ENCODE measurements around the gene GSTA4.
"Not testable (repeated sequence)": the region's sequence is repeated elsewhere in the genome, so short reads cannot be mapped to it uniquely, and the experiment has no call there.

GSTA4 gene

GRCh38 chr6:53011979-53012378 is 16.9 kb upstream of the GSTA4 start:
- DNase-seq = no peak

DNA sequence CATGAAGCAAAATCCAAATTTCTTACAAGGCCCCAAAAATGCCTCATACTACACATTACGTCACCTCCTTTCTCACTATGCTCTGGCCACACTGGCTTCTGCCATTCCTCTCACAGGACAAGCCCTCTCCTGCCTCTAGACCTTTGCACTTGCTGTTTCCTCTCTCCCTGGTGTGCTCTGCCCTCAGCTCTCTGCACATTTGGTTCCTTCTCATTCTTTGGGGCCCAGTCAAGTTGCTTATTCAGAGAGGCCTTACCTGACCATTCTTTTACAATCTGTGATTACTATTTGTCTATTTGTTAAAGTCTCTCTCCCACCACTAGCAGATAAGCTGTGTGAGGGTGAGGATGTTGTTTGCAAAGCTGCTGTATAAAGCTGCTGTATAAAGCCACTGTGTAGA is 15.4 kb upstream of the GSTA4 start:
- DNase-seq = no peak

- DNase-seq = no peak
Measured at GRCh38 chr6:53009511-53009910, 14.4 kb upstream of the GSTA4 start.

DNA sequence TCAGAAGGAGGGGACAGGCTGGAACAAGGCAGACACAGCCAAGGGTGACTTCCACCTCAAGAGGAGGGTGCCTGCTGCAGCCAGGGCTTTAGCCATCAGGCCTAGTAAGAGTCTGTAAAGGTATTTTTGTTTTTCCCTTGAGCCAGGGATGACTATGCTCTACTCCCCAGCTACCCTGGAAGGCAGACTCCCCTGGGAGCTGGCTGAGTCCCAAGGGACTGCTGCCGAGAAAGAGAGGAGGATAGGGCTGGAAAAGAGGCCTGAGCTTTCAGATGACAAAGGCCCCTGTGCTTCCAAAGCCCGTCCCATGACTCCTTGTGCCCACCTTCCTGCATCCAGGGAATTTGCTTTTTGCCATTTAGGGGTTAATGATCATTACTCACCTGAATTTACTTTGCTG is 14.0 kb upstream of the GSTA4 start:
- no peak for DNase-seq

DNA sequence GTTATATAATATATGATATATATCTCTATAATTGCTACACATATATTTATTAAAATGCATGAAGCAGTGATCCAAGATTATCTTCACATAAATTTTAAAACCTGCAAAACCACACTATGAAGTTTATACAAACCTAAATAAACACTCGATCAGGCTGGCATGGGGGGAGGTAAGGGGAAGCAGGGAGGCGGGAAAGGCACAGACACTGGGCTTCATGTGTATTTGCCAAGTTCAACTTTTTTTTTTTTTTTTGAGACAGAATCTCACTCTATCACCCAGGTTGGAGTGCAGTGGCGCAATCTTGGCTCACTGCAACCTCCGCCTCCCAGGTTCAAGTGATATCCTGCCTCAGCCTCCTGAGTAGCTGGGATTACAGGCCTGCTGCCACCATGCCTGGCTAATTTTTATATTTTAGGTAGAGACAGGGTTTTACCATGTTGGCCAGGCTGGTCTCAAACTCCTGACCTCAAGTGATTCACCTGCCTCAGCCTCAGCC is 13.2 kb upstream of the GSTA4 start:
- not testable (repeated sequence) for DNase-seq

DNA sequence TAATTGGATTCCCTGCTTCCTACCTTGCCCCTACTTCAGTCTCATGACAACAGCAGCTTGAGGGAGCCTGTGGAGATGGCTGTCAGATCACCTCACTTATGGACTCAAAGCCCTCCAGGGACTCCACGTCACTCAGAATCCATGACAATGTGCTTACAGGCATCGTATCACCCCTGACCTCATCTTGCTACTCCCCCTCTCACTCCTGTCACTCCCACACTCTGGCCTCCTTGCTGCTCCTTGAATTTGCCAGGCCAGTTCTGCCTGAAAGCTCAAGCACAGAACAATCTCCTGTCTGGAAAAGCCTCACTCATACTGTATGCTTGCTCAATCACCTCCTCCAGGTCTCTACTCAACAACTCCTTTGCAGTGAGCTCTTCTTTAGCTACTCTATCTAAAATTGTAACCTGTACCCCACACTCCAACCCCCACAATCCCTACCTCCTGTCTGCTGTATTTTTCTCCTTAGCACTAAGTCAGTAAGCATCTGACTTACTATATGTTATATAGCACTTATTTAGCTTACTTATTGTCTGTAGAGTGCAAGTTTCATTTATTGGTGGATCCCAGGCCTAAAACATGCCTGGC is 10.7 kb upstream of the GSTA4 start:
- DNase-seq = no peak

DNA sequence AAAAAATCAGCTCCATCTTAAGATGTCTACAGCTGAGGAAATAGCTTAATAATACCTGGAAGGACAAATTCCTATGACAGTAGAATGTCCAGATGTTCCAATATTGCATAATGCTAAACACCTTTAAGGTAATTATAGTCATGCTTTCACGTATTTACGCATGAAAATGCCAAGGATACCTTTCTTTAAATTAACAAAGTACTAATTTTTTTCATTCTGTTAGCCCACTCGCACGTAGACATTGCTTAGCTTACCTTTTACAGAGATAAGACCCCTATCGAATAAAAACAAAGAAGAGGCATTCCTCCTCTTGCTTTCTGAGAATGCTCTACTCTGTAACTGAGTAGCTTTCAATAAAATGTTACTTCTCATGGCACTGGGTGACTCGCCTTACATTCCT is 4.4 kb upstream of the GSTA4 start:
- no peak for DNase-seq

- no peak for DNase-seq
Measured at GRCh38 chr6:52998603-52999002, 3.5 kb upstream of the GSTA4 start.

GRCh38 chr6:52995913-52996645 is 995 bp upstream of the GSTA4 start:
- peak; percentile 9 for DNase-seq

GRCh38 chr6:52994839-52995088 is 320 bp downstream of the GSTA4 start:
- peak; percentile 25 for DNase-seq

- DNase-seq = no peak
Measured at GRCh38 chr6:52994031-52994838, 849 bp downstream of the GSTA4 start.

DNA sequence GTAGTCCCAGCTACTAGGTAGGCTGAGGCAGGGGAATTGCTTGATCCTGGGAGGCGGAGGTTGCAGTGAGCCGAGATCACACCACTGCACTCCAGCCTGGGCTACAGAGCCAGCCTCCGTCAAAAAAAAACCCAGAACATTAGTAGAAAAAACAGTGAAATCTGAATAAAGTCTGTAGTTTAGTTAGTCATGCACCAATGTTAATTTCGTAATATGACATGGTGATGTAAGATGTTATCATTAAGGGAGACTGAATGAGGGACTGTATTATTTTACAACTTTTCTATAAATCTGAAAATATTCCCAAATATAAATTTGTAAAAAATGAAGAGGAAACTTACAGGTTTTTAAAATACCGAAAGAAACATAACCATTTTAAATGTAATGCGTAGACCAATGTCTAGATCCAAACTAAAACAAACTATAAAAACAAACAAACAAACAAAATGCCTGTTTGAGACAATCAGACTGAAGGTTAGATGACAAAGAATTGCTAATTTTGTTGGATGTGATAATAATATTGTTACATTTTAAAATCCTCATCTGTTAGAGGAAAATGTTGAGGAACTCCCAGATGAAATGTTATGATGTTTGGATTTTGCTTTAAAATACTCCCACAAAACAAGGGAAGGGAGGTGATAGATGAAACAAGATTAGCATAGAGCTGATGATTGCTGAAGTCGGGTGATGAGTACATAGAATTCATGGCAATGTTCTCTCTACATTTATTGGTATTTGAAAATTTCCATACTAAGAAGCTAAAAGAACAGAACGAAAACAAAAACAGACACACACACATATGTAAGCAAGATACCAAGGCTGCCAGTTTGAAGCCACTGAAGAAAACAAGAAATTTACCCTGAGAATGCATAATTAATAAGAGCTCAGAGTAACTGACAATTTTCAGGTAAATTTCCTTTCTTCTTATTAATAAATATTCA is 1.8 kb downstream of the GSTA4 start:
- no peak for DNase-seq

GRCh38 chr6:52990342-52990741 is 4.7 kb downstream of the GSTA4 start:
- DNase-seq = no peak

GRCh38 chr6:52985228-52985627 is 9.9 kb downstream of the GSTA4 start:
- no peak for DNase-seq

- DNase-seq = peak; percentile 29
Measured at GRCh38 chr6:52984247-52984646, 10.8 kb downstream of the GSTA4 start.

GRCh38 chr6:52983159-52983848 is 11.8 kb downstream of the GSTA4 start:
- no peak for DNase-seq

GRCh38 chr6:52982680-52983079 is 12.4 kb downstream of the GSTA4 start:
- DNase-seq = no peak

DNA sequence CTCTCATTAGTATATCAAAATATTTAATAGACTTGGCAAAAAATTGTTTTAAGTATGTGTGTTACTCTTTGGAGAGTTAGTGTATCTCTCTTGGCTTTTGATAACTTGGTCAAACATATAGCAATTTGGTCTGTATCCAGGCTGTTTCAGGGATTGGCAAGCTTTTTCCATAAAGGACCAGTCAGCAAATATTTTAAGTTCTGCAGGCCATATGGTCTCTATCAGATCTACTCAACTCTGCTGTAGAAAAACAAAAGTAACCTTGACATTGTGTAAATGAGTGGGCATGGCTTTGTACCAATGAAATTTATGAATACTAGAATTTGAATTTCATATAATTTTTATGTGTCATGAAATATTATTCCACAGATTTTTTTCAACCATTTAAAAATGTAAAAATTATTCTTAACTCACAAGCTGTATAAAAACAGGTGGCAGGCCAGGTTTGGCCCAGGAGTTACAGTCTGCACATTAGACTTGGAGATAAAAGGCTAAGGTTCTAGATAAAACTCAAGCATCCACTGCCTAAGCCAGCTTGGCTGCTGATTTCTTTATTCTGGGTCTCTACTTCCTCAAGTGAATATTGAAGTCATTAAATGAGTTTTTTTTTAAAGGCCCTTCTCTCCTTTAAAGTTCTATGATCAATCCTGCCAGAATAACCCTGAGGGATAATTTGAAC is 13.7 kb downstream of the GSTA4 start:
- DNase-seq = no peak

GRCh38 chr6:52976591-52977035 is 18.5 kb downstream of the GSTA4 start:
- DNase-seq = no peak

DNA sequence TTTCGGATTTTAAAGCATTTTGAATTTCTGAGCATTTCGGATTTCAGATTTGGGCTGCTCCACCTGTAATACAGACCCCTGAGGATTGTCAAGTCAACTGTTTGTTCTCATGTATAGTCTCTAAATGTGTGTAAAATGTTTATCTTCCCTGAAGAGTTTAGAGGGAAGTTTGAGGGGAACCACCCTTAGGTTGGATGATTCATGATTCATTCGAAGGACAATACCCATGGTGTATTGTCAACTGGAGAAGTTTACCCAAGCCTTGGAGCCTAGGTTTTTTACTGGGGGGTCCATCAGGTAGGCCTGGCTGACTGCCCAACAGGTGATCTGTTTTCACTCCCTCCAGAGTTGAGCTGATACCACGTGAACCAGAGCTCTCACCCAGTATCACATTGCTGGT is 18.9 kb downstream of the GSTA4 start:
- no peak for DNase-seq

DNA sequence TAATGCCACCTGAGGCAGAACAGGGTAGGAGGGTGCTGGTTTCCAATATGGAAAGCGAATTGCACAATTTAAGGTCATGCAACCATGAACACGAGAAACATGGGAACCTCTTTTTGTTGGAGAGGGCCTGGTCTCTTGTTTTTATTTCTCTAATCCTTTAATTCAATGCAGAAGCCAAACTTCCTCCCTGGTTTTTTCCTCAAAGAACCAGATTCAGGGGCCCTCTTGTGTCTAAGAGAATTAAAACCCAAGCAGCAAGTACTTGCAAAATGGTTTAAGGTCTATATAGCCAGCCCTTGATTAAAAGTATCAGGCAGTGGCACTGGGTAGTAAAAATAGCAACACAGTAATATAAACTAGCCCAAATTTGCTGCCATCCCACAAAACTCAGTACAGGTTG is 19.5 kb downstream of the GSTA4 start:
- DNase-seq = no peak

GRCh38 chr6:52972989-52973388 is 22.1 kb downstream of the GSTA4 start:
- no peak for DNase-seq

All from activated gamma-delta T cell treated with Interleukin-2 at 50 U/mL for 16 hours (primary cell).